CD4-positive, alpha-beta T cell treated with Interleukin-21 for 1 hour (primary cell): ENCODE data around the gene WNT7A.

Source experiments
- DNase-seq: peaks from one replicate; pipeline ENCODE4 v3.0.0-alpha.2; 2020

WNT7A gene

DNA sequence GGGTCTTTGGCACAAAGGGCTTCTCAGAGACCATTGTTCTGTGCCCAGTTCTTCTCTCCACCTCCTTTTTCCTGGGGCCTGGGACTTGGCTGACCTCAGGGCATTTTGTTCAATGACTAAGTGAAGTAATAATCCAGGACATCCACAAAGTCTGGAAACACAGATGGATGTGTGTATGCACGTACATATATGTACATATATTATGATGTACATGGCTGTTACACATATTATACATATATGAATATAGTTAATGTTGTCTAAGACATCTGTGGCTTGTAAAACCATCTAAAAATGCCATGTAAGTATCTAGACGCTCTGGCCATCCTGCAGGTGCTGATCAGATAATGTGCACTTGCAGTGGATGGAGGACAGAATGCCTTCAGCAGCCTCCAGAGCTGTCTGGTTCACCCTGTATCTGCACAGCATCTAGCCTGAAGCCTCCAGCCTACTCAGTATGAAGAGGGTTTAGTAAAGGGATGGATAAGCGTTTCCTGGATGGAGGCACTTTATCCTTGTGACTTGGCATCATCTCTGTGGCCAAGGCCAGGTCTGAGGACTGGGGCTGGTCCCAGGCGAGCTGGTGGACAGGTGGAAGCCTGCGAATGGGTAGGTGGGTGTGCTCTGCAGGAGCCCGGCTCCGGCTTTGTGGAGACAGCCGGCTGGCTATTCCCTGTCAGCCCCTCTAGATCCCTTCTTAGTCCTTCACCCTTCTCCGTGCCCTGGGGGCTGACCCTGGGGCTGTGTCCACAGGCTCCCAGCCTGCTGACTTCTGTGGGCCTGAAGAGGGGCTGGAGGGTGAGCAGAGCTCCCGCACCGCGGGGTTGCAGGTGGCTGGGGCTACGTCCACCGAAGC, 88.4 kb downstream of the WNT7A start:
- DNase-seq: no peak

DNA sequence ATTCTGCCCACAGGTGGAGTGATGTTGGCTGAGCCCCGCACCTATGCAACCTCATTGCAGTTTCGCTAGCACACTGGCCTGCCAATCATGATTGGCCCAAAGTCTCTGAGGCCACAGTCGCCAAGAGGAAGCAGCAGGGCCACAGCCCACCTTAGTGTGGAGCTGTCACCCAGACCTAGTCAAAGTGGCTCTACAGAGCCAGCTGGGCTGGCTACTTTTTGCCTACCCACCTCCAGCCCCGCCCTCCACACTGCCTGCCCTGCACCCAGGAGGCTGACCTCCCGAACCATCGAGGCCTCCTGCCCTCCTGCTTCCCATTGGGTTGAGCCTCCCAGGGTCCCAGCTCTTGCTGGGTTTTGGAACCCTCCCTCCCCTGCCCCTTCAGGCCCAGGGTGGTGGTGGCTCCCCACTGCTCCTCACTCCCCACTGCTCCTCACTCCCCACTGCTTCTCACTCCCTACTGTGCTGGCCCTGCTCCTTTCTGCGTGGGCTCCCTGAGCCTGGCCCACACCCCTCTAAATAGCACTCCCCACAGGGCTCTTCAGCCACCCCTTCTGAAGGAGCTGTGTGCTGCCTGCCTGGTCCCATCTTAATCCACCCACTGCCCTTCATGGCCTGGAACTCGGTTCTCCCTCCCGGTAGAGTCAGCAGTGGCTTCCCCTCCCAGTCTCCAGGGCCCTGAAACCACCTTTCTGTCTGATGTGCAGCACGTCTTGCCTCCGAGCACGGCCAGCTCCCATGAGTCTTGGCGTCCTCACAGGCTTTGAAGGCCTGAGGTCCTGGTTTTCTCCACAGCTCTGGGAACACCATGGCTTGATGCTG, 89.3 kb downstream of the WNT7A start:
- no peak for DNase-seq

DNA sequence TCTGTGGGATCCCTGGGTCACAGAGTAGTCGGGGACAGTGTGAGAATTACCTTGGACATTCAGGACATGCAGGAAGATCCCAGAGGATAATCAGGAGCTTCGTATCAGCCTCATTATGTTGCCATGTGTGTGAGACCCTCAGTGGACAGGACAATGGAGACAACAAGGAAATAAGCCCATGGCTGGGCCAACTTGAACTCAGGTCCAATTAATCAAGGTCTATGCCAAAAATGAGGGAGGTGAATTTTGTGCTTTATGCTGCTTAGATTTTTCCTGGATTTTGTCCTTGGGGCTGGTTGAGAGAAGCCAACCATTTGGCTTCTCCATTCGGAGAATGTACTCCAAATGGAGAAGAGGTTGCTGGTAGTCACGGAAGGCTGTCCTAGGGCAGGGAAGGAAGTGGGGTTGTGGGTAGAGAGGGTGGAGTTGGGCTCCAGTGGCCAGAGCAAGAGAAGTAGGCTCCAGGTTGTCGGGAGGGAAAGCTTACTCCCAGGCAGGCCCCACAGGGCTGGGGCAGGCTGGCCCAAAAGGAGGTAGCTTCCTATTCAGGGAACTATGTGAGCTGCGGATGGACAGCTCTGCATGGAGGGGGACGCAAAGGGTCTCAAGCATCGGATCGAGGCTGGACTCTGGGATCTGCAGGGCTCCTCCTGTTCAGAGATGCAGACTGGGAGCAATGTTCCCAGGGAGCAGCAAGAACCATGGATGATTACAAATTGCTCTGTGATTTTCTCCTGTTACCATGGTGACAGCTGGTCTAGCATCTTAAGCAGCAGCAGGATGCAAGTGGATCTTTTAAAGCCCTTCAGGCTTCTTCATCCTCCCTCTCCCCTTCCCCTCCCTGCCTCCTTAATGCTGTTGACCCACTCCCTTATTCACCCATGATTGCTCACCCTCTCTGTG, 91.1 kb downstream of the WNT7A start:
- no peak for DNase-seq

DNA sequence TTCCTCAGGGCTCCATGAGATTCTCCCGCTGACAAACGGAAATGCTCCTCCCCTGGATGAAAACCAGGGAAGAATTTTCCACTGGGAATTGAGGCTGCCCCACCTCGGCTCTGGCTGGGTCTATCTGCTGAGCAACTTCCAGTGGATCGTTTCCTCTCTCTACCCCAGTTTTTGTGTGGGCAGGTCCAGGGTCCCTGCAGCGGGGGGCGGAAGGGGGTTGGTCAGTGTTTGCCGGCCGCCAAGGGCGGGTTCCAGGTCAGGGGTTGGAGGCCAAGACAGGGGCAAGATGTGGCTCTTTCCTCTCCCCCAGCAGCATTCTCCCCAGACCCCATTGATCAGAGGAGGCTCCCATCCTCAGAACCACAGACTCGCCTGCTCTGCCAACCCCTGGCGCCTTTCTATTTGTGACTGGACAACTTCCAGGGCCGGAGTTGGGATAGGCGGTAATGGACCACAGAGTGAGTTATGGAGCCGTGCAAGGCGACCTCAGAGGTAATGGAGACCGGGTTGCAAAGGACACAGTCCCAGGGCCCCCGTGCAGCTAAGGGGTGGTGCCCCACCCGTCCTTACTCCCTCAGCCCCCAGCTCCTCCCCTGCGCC, 92.2 kb downstream of the WNT7A start:
- no peak for DNase-seq

DNA sequence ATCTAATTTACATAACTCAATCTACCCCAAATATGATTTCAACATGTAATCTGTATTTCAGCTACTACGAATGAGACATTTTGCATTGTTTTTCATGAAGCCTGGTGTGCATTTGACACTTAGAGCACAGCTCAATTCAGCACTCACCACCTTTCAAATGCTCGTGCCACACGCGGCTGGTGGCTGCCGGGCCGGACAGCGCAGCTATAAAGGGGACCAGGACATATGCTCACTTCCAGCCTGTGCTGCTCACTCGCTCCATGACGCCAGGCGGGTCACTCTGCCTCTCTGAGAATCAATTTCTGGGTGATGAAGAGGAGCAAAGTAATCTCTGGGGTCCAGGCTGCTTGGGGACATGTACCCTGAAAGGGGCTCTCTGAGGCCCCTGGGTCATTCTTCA, 93.1 kb downstream of the WNT7A start:
- DNase-seq: no peak

DNA sequence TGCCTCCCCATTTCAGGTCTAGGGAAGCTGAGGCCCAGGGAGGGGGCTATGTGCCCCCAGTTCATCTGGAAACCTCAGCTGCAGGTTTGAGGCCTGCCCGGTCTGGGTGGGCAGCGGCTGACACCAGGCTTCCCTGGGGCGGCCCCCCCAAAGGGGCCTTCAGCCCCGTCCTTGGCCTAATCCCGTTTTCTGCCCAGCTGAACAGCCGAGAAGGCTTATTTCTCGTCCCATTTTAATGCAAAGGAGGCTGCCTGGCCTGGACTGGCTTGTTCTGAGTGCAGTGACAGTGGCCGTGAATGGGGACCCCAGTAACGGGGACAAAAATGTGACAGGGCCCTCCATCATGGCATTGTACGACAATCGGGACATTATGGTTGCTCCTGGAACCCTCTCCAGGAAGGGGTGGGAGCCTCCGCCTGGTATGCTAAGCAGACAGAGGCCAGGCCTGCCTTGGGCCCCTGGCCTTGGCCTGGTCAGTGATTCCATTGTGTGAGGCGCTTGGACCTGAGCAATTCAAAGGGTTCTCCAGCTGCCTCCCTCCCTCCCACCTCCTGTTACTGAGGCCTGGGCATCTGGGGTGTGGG, 93.9 kb downstream of the WNT7A start:
- no peak for DNase-seq

DNA sequence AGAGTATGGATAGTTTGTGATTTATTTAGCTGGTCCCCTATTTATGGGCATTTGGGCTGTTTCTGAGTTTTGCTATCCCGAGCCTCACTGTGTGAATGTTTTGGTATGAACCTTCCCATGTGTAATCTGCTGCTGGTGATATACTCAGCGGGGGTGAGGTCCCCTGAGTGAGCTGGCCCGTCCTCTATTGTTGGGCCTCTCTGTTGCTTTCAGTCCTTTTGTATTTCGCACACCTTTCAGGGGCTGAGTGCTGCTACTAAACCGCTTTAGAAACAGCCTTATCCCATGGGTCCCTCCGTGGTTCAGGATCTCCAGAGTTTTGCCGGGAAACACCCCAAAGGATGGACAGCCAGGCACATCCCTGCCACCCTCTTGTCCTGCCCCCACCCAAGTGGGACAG, 94.5 kb downstream of the WNT7A start:
- DNase-seq: no peak

DNA sequence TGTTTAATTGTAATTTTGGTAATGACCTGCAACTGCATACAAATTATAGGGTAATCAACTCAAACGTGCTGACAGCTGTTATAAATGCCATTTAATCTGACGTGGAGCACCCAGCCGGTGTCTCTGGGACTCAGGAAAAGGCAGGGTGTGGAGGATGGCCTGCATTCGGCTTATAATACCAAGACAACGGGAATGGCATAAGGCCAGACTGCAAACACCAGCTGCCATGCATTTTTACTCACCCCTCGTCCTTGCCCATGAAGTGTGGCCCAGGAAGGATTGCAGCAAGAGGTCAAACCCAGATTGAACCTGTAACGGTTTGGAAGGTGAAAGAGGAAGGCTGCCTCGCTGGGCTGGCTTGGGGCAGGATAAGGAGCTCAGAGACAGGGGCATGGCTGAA, 96.4 kb downstream of the WNT7A start:
- DNase-seq: no peak

DNA sequence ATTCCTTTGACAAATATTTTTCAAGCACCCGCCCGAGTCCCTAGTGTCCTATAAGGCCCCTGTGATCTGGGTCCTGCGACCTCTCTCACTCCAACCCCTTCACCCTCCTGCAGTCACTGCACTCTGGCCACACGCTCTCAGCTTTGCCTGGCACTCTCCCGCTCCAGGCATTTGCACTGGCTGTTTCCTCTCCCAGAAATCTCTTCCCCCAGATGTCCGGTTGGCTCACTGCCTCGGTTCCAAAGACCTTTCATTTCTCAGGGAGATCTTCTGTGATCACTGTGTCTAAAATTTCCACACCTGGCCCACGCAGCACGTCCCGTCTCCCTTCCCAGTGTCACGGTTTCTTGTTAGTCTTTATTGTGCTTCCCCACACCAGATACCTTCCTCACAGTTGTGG, 97.4 kb downstream of the WNT7A start:
- DNase-seq: no peak

DNA sequence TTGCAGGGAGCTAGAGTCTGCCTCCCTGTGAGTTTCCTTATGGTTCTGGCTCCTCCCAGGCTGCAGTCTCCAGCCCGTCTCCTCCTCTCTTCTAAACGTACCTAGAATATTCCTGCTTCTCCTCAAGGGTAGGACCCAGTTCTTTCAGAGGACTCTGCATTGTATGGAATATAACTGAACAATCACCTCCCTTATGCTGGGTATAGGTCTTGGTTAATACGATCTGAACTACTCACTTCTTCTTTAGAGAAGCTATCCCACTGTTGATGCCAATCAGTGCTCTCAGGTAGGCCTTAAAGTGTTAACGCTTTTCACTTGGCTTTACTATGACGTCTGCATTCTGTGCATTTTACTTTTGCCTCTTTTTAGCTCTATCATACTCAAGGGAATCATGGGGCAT, 98.5 kb downstream of the WNT7A start:
- no peak for DNase-seq

DNA sequence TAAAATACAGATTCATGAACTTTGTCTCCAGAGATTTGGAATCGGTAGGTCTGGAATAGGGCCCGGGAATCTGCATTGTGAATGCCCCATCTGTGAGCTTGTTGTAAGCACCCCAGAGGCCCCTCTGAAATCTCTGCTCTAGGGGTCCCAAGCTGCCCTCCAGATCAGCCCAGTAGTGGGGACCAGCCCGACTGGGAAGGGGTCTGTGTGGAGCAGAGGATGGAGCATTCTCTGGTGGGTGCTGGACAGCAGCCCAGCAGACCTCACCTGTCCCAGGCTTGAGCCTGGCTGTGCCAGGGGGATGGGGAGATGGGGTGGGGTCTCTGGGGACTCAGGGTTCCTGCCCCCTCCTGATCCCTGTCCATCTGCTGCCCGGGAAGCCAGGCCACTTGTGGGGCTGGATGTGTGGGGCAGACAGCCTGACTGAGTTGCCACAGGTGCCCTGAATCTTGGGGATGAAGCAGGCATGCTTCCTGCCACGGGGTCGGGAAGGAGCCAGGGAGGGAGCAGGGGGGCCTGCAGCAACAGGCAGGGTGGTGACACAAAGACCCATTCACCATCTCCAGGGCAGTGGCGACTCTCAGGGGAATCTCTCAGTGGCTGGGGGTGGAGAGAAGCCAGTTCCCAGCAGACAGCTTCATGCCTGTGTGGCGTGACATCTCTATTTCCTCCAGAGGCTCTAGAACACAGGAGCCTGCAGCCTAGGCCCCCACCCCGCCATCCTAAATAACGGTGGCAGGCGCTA, 99.3 kb downstream of the WNT7A start:
- DNase-seq: no peak

DNA sequence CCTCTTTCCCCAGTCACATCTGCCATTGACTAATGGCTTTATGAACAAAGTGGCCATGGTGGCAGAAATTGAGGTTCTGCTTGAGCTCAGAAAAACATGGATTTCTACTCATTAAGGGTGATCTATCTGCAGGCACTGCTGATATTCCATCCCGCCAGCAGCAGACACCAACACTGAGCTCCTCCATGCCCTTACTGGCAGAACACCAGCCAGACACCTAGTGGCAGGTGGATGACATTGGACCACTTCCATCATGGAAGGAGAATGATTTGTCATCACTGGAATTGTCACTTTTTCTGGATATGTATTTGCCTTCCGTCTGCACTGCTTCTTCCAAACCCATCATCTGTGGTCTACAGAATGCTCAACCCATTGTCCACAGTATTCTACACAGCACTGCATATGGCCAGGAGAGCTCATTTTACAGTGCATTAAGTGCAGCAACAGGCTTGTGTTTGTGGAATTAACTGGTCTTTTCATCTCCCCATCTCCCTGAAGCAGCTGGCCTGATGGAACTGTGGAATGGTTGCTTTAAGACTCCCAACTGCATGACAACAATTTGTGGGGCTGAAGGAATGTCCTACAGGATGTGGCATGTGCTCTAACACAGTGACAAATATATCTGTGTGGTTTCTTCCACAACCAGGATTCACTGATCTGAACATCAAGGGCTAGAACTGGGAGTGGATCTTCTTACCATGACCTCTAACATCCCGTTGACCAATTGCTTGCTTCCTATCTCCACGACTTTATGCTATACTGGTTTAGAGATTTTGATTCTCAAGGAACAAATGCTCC, 103.4 kb downstream of the WNT7A start:
- no peak for DNase-seq

DNA sequence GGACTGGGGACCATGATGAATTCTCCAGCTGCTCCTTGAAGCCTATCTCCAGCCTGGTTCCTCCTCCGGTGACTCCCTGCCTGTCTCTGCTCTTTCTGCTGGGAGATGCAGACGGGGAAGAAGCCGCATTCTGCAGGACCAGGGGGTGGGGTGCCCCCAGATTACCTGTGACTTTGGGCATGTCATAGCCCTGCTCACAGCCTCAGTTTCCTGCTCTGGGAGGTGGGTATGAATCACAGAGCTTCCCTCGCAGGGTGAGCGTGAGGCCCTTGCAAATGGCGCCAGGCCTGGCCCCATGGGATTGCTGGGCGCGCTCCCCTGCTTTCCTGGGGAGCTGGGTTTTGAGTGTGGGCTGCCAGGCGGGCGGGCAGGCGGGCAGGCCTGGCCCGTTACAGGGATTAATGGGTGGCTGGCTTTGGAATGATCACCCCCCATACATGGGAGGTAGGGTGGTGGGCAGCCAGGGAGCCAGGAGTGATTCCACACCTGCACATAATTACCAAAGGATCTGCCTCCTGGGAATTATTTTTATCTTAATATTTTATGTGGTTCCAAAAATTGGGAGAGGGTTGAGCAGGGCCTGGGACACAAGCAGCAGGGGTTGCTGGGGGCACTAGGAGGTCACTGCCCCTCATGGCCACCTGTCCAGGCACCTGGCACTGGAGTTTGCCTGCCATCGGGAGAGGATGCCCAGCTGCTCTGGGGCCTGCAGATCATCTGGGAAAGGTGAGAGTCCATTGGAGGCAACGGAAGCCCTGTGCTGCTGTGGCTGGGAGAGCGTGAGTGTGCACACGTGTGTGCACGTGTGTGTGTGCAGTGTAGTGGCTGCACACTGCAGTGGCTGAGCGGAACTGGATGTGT, 106.8 kb downstream of the WNT7A start:
- DNase-seq: no peak

DNA sequence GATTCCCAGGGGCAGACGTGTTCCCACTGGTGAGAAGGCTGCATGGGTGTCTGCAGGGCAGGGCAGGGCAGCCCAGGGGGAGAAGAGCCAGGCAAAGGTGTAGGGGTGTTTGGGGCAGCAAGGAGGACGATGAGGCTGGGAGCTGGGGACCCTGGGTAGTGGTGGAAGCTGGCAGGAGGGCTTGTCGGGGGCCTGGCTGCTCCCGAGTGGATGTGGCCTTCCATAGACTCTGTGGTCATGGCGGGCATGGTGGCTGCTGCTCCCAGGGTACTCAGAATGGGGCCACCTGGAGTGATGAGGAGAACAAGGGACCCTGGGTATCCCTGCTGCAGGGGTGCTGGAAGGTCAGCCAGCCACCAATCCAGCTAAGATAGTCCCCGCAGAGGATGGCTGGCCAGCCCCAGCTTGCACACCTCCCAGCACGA, 107.5 kb downstream of the WNT7A start:
- no peak for DNase-seq

DNA sequence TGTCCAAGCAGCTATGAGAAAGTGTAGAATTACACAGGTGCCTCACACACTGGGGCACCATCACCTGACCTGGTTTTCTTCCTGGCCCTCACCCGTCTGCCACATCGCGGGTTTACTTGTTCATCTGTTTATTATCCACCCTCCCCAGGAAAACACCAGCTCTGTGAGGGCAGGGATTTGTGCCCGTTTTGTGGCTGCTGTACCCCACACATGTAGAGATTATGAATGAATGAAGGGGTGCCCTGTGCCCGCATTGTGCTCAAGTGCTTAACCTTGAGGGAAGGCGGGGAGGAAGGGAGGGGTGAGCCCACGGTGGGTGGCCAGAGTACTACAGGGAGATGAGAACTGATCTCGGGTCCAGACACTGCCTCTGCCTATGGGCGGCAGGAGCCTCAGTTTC, 108.4 kb downstream of the WNT7A start:
- DNase-seq: no peak

DNA sequence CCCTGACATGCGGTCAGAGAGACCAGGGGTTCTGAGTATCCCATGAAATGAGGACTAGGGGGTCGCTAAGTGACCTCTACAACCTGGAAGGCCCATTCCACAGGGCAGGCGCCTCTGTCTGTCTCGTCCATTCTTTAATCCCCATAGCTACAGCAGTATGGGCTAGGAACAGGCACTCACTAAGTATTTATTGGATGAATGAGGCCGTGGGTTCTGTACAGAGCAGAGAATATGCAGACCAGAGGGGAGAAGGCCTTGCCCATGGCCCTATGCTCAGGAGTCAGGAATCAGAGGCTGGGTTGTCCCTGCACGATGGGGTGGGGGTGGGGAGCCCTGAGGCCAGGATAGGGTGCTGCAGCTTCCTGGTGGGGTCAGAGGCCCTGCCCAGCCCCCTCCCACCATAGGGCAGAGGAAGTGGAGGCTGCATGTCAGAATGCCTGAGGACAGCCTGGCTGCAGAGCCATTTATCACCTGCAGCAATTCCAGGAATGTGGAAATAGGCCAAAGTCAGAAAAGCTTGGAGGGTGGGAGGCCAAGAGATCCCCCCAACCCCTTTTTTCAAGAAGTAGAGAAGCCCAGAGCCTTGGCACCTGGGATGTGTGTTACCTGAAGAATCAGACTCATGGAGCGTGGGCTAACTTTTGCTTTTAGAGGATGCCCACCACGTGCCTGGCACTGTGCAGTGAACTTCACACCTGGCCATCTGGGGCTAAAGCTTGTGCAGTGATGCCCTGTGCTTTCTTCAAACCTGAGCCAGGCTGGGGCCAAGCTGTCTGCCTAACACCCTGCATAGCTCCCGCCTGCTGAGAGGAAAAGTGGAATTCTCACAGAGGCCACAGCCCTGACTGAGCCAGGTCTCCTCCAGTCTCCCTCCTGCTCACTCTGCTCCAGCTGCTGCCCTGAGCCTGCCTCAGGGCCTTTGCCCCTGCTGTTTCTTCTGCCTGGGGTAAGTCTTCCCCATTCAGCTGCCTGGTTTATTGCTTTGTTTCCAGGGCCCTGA, 109.4 kb downstream of the WNT7A start:
- no peak for DNase-seq

DNA sequence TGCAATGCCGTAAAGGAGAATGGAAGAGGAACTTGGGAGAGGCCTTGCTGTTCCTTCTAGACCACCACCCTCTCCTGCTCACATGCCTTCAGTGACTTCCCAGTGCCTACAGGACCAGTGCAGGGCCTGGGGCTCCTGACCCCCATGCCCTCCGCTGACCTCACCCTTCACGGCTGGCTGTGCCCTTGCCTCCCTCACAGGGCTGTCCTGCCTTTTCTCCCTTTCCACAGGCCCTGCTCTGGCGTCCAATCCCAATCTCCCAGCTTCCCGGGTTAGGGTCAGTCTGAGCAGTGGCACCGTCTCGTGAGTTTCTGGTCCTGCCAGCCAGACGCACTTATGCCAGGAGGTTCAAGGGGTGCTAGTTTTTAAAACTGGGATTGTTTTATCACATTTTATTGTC, 110.4 kb downstream of the WNT7A start:
- no peak for DNase-seq

DNA sequence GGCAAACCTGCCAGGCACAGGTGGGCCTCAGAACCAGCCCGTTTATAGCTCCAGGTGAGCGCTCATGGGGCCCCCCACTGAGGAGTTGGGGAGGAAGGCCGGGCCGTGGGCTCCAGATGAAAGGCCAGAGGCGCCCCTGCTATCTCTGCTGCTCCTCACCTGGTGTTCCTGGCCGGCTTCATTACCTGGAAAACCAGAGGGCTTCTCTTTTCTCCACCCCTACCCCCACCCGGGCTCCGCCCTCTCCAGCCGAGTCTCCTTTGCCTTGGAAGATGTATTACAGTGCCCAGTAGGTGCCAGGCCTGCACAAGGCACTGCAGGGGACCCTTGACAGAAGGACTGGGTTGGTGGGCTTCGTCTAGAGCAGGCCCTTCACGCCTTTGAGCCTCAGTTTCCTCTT, 111.4 kb downstream of the WNT7A start:
- no peak for DNase-seq
